ENCODE data around the gene SPPL2C.

GRCh38 chr17:45876539-45876938, 31.9 kb downstream of the SPPL2C start:
- no peak for TF ChIP-seq EZH2 (IDR thresholded peaks at IDR 0.05)
- no peak for TF ChIP-seq FOXP2 (optimal IDR thresholded peaks at IDR 0.05; ENCODE audit: control extremely low read depth, extremely low read length, insufficient read depth)
- no peak for TF ChIP-seq POLR2AphosphoS5 (IDR thresholded peaks at IDR 0.05; ENCODE audit: borderline replicate concordance, low read depth, low read length)

Measured in SK-N-MC (cell line).